HG03558 (cell line): ENCODE data around the gene GNAI2.
"Not testable (repeated sequence)": the region's sequence is repeated elsewhere in the genome, so short reads cannot be mapped to it uniquely, and the experiment has no call there.

Experiments used
- ATAC-seq: cut with Tn5 transposase; IDR thresholded peaks from one replicate; pipeline ENCODE4 v1.9.1; 2021; ENCODE audit warnings: moderate number of reproducible peaks; ENCODE audit not compliant: unreplicated experiment; ENCODE audit errors: extremely low read depth

The GNAI2 gene

DNA sequence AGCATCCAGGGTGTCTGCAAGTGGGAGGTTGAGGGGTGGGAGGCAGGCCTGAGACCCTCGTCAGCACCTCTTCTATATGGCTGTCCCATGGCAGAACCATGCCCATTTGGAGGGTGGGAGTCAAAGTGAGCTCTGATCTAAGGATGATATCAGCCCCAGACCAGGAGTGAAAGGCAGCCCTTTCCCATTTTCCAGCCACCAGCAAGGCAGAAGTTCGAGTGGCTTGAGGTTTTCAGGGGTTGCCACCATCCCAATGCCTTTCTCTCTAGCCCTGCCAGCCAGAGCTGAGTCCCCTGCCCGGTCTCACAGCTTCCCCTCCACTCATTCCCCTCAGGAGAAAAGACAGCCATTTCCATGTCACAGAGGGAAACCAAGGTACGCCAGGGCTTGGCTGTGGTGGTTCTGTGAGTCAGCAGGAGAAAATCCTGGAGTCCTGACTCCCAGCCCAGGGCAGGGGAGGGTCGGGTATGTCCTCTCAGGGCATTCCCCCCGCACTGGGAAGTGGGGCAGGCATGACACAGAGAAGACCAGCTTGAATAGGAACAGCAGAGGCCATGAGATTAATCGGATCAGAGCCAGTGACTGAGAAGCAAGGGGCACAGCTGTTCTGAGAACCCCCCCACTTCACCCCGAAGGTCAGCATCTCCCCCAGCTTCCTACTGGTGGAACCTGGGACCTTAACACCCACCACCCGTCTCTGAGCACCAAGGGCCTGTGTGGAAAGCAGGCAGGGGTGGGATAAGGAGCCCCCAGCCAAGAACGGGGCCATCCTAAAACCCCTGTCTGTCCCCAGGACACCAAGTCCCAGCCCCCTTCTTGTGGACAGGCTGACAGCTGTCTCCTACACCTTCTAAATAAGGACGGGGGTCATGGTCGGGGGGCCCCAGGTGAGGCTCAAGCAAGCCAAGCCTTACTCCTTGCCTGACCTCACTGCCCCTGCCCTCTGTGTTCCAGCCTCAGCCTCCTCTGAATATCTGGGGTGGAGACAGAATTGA, 31.9 kb upstream of the GNAI2 start:
- no peak for ATAC-seq

DNA sequence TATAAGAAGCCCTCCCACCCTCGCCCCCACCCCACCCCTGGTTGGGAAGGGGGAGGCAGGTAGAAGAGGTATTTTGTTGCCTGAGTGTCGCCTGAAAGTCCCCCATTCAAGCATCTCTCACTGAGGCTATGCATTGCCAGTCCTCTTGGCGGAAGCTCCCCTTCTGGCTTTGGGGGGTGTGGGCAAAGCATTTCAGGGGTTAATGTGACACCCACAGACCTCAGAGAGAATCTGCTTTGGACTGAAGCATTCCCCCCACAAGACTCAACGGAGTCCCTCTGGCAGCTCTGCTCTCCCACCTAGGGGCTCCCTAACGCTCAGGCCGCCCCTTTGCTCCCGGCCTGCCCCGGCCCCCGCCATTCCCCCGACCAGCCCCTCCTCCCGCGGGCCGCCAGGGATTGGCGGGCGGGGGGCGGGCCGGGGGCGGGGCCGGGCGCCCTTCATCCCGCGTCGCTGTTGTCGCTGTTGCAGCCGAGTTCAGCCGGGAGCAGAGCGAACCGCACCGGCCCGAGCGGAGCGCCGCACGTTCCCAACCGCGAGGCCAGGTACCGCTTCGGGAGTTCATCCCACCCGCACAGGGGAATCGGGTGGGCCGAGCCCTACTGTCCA, 31.1 kb upstream of the GNAI2 start, which contains the start of gene SLC38A3:
TSS of gene SLC38A3 (plus strand) at position 468 of the 609 bp plus-strand sequence. CDS start 8,929 bp downstream, outside the sequence.
- ATAC-seq: no peak

DNA sequence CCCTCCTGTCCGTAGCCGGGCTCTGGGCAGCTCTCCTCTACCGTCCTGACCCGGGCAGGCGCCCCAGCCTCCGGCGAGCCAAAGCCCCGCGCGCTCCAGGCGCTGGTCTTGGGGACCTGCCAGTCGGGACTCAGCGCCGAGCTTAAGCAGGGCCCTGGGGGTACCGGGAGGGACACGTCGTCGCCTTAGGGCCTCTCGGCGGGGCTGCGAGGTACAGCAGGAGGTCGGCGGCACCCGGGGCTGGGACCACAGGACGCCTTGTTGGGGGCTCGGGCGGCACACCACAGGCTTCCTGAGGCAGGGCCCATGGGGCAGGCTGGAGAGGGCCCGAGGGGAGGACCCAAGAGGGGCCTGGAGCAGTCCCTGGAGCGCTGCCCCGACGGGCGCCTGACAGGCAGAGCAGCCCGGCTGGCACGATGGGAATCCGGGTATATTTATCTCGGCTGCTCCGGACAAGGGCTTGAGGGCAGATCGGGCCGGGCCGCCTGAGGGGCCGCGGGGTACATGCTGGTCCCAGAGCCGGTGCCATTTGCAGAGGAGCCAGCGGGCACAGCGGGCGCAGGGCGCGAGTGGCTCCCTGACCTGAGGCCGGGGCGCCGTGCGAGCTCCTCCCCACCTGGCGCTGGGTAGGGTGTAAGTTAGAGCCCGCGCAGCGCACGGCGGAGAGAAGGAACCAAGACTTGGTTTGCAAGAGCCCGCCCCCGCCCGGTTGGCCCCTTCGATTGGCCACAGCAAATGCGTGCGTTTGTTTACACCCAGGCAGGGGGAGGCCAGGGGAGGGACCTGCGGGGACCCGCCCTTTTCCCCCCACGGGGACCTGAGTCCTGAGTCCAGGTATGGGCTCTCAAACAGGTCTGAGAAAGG, 30.4 kb upstream of the GNAI2 start:
- ATAC-seq: no peak

DNA sequence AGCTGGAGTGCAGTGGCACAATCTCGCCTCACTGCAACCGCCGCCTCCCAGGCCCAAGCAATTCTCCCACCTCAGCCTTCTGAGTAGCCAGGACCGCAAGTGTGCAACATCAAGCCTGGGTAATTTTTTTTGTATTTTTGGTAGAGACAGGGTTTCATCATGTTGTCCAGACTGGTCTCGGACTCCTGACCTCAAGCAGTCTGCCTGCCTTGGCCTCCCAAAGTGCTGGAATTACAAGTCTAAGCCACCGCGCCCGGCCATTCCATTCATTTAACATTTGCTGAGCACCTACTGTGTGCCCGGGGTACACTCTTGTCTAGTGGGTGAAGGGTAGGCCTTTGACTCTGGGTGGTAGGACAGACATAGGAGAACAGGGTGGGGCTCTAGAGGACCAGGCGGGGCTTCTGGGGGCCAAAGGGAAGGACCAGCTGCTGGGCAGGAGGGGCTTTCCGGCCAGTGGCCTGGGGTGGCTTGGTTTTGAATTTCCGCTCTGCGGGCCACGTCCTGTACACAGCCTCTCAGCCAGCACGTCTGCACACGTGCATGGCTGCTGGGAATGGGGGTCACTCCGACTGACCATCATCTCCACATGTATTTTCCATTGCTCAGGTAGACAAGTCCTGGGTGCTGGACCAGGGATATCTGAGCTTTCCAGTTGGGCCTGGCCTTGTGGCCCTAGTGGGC, 28.5 kb upstream of the GNAI2 start:
- ATAC-seq: no peak

DNA sequence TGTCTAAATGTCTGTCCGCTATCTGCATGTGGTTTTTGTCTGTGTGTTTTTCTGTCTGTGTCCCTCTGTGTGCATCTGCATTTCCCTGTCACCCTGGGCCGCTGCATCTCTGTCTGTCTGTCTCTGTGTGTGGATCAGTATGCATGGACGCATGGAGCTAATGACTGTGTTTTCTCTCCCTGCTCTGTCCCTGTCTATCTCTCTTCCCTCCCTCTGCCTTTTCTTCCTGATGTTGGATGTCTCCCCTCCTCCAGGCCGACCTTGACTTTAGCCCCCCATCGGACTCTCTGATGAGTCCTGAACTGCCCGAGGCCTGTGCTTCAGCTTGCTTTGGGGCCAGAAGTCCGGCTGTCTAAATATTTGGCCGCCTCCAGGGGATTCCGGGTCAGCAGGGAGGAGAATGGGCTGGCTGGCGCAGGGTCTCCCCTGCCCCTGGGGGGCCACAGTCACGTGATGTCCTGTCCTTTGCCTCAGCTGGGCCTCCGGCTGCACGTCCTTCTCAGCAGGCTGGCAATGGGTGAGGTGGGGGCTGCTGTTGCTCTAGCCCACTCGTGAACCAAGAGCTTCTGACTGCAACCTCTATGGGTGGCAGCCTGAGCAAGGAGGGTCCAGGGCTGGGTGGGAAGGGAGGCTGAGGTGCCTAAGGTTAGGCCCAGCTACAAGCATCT, 27.2 kb upstream of the GNAI2 start:
- ATAC-seq: no peak

DNA sequence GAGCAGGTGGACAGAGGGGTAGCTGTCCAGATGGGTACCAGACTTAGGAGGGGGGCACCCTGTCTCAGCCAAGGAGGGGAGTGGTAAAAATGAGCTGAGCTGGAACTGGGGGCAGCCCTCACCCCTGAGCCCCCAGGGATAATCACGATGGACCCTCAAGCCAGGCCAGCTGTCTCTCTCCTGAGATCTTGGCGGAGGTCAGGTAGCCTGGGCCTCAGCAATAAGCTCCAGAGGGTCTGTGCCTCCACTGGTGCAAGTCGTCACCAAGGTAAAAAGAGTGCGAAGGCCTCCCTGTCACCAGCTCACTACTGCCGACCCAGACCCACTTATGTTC, 25.9 kb upstream of the GNAI2 start:
- no peak for ATAC-seq

DNA sequence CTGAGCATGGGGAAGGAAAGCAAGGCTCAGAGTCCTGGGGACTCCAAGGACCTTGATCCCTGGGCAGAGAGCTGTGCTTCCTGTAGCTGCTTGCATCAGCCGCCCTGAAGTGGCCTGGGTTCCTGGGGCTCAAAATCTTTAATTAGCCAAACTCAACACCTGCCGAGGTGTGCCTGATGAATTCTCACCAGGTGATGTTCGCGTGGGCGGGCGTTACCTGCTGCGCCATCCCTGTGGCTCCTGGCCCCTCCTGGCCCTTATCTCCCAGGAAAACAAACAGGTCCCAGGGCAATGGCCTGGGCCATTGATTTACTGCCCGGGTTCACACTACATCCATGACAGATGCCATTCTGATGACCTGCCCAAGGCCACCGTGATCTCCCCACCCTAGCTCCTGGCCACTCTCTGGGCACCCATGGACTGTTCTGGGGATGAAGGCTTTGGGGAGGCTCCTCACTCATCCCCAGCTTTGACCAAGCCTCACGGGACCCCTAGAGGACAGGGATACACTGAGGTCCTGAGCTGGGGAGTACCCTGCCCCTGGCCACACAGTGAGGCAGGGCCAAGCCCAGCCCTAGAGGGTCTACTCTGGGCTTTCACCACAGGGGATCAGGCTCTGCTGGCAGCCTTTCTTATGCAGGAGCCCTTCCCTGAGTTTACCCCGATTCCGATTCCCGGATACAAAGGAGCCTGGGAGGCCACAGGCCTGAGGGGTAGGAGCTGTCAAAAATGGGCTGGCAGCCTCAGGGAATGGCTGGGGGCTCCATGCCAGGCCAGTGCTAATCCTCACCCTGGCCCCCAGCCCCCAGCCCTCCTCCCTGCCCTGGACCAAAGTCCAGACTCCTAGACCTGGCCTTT, 25.3 kb upstream of the GNAI2 start:
- no peak for ATAC-seq

DNA sequence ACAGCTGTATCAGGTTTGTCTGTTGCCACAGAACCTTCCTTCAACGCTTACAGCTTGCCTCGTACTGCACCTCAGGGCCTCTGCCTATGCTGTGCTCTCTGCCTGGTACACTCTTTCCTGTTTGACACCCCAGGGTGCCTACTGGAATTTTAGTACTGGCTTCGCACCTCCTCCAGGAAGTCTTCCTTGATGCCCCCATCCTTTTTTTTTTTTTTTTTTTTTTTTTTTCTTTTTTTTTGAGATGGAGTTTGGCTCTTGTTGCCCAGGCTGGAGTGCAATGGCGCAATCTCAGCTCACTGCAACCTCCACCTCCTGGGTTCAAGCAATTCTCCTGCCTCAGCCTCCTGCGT, 24.7 kb upstream of the GNAI2 start:
- ATAC-seq: not testable (repeated sequence)

DNA sequence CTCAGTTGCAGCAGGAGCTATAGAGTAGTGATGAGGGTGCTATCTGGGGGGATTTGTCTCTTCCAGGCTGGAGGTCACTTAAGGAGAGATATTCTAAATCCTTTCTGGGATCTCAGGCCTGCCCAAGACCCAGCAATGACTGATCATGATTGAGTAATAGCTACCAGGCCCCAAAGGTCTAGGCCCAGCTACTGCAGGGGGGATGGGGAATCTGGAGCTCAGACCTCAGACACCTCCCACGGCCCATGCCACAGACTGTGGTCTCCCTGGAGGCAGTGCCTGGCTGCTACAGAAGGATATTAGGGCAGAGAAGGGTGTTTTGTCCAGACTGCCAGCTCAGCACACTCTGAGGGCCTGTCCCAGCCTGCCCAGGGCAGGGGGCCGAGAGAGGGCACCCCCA, 24.1 kb upstream of the GNAI2 start:
- no peak for ATAC-seq

DNA sequence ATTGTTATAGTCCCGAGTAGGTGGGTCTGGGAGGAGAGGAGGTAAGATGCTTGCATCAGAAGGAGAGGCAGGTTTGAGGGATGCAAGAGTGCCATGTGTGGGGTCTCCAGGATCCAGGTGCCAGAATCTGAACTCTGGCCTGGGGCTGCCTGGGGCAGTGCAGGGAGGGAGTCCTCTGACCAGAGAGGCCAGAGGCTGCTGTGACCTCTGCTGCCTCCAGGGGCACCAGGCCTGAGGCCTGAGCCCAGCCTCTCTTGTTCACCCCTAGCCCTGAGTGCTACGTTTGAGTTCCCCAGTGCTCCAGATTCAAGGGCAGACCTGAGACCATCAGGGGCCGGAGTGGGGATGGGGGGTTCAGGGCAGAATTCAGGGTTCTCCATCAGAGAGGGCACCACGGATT, 23.5 kb upstream of the GNAI2 start:
- ATAC-seq: no peak

DNA sequence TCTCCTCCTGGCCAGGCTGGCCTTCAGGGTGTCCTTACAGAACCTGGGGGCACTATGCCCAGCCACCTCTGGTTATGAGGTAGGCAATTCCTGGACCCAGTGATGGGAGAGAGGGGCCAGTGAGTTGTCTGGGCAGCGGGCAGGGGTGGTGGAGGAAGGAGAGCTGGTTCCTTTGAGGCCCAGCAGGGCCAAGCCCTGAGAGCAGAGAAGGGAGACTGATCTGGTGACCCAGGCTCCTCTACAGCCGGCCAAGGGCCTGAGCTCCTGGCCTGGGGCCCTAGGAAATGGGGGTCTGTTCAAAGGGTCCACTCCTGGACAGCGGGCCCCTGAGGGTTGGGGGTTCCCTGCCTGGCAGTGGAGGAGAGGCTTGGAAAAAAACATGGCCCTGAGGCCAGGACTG, 23.0 kb upstream of the GNAI2 start:
- no peak for ATAC-seq

DNA sequence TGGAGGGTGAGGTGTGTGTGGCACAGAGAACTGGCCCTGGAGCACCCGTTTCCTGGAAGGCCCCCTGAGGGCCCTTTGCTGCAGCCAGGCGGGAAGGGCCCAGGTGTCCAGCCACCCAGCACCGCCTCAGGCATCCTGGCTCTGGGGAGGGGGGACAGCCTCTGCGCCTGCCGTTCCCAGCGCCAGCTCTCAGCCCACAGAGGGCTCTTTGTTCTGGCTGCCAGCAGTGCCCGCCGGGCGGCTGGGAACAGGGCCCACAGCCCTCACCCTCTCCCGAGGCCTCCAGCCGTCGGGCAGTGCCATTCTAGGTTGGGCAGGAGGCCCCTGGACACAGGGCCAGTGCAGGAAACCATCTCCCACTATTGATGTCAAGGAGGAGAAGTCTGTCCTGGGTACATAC, 22.6 kb upstream of the GNAI2 start:
- ATAC-seq: no peak

DNA sequence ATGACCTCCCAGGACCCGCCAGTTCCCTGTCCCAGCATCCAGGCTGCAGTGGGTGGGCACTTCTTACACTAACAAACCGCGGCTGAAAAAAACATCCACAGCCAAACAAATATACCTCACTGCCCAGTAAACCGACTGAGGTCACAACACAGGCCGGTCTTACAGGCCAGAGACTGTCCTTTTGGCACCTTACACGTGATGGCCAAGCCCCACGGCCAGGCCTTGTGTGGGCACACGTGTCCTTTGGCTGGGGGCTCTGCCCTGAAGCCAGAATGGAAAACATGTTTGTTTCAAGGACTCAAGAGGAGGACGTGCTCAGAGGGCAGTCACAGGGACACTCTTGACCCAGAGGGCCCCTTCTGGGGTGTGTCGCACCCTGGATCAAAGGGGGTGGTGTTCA, 21.2 kb upstream of the GNAI2 start:
- no peak for ATAC-seq

DNA sequence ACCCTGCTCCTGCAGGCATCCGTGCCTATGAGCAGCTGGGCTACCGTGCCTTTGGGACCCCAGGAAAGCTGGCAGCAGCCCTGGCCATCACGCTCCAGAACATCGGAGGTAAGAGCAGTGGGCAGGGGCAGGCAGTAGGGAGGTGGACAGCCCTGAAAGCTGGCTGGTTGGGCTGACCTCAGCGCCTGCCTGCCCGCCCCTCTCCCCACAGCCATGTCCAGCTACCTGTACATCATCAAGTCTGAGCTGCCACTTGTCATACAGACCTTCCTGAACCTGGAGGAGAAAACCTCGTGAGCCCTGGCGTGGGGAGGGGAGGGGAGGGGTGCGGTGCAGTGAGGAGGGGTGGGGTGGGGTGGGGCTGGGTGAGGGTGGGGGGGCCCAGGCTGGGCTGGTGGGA, 20.5 kb upstream of the GNAI2 start:
- no peak for ATAC-seq

DNA sequence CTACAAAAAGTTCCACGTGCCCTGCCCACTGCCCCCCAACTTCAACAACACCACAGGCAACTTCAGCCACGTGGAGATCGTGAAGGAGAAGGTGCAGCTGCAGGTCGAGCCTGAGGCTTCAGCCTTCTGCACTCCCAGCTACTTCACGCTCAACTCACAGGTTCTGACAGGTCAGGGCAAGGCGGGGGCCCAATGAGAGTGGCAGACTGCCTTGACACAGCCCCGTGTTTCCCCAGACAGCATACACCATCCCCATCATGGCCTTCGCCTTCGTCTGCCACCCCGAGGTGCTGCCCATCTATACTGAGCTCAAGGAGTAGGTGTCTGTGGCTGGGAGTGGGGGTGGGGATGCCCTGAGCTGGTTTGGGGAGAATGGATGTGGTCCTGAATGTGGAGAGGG, 18.3 kb upstream of the GNAI2 start:
- ATAC-seq: no peak

DNA sequence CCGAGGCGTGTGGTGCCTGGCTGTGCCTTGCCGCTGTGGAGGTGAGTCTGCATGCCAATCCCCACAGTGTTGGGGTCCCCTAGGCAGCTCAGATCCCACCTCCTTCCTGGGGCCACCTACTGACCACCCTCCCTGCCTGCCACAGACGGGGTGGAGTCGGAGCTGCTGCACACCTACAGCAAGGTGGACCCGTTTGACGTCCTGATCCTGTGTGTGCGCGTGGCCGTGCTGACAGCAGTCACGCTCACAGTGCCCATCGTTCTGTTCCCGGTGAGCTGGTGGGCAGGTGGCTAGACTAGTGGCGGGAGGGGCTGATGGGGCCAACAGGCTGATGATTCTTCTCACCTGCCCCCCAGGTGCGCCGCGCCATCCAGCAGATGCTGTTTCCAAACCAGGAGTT, 17.6 kb upstream of the GNAI2 start:
- ATAC-seq: no peak

DNA sequence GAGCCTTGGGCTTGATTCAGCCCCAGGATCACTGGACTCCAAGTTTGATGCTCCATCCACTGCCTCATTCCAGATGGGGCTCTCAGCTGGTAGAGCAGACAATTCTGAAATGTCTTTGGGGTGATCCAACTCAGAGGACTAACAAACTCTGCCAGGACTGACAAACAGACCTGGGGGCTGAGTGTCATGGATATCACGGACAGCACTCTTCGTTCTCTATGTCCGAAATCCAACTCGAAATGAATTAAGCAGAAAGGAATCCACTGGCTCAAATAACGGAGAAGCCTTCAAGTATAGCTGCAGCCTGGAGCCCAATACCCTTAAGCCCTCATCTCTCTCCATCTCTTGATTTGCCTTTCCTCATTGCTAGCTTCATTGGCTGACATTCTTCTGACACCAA, 16.7 kb upstream of the GNAI2 start:
- no peak for ATAC-seq

DNA sequence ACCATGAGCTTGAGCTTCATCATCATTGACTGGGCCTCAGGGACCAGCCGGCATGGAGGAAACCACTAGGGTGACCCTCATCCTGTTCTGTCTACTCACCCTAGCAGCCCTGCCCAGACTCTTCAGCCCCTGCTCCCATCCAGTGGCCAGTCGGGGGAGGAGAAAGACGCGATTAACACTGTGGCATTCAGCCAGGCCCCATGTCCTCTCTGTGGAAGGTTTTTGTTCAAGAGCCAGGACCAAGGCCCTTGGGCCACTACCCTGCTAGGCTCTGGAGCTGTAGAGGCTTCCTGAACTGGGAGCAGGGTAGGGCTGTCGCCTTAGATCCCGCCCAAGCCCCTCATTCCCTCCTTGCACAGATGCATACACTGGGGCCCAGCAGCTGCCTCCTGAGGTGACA, 15.9 kb upstream of the GNAI2 start:
- no peak for ATAC-seq

DNA sequence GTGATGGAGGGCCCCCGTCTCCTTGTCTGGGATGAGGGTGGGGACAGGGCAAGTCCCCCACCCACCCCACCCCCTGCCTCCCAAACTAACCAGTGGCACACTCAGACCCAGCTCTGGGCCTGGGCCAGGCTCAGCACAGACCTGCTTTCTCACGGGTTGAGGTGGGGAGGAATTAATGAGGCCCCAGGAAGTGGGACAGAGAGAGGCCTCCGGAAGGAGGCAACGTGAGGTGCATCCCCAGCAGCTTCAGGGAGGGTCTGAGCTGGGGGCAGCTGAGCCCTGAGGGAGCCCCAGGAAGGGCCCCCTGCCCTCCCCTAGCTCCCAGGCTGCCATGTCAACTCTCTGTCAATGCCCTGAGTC, 15.0 kb upstream of the GNAI2 start:
- ATAC-seq: no peak
